ENCODE data around the gene ATF5. TPM values are rescaled to one million over a fixed set of nuclear protein-coding genes. Genes with fewer than 3 reads are reported as not detected.

Gene ATF5
- total RNA-seq, 1 donor from 2014 or later, result 21.7 TPM

GRCh38 chr19:49916839-49917733 lies 11.9 kb upstream of the ATF5 start:
- Mint-ChIP-seq H3K27ac (peak overlapping the region; percentile 62), H3K4me3 (no peak overlapping the region), H3K36me3 (peaks cover 44% of the 10 kb centered on the region), H3K9me3 (peaks cover 7% of the 10 kb centered on the region), H3K4me1 (peaks cover 2% of the 10 kb centered on the region), H3K27me3 (ENCODE audit: low read depth) (no peaks in the 10 kb centered on the region)
- no peak for DNase-seq (ENCODE audit: low spot score in 2 of 2, unreplicated experiment in 2 of 2)
- TF ChIP-seq CTCF (IDR thresholded peaks at IDR 0.05; ENCODE audit: unreplicated experiment), result no peak

- Mint-ChIP-seq H3K4me1 (peaks cover 2% of the 10 kb centered on the region), H3K27ac (no peak overlapping the region), H3K9me3 (peaks cover 7% of the 10 kb centered on the region), H3K36me3 (peaks cover 41% of the 10 kb centered on the region), H3K27me3 (ENCODE audit: low read depth) (no peaks in the 10 kb centered on the region), H3K4me3 (no peak overlapping the region)
- DNase-seq (ENCODE audit: low spot score in 2 of 2, unreplicated experiment in 2 of 2), result no peak
- no peak for TF ChIP-seq CTCF (IDR thresholded peaks at IDR 0.05; ENCODE audit: unreplicated experiment)
Observed at GRCh38 chr19:49918089-49918488, 10.9 kb upstream of the ATF5 start.

- Mint-ChIP-seq H3K27me3 (ENCODE audit: low read depth) (no peaks in the 10 kb centered on the region), H3K4me1 (peaks cover 2% of the 10 kb centered on the region)
Observed at GRCh38 chr19:49920624-49921363, 8.2 kb upstream of the ATF5 start.

GRCh38 chr19:49921871-49922795 lies 6.9 kb upstream of the ATF5 start:
- H3K4me3 Mint-ChIP-seq, result no peak overlapping the region
- no peak for TF ChIP-seq CTCF (IDR thresholded peaks at IDR 0.05; ENCODE audit: unreplicated experiment)
- H3K27me3 Mint-ChIP-seq (ENCODE audit: low read depth), result no peaks in the 10 kb centered on the region
- peaks cover 21% of the 10 kb centered on the region for H3K36me3 Mint-ChIP-seq
- H3K9me3 Mint-ChIP-seq, result no peaks in the 10 kb centered on the region
- H3K4me1 Mint-ChIP-seq, result peaks cover 2% of the 10 kb centered on the region
- no peak for DNase-seq (ENCODE audit: low spot score in 2 of 2, unreplicated experiment in 2 of 2)
- no peak overlapping the region for H3K27ac Mint-ChIP-seq

More at GRCh38 chr19:49920624-49921363, 8.2 kb upstream of the ATF5 start:
- Mint-ChIP-seq H3K27ac (no peak overlapping the region), H3K9me3 (no peaks in the 10 kb centered on the region), H3K4me3 (no peak overlapping the region), H3K36me3 (peaks cover 24% of the 10 kb centered on the region)
- no peak for DNase-seq (ENCODE audit: low spot score in 2 of 2, unreplicated experiment in 2 of 2)
- no peak for TF ChIP-seq CTCF (IDR thresholded peaks at IDR 0.05; ENCODE audit: unreplicated experiment)

Measured in mesothelial cell of epicardium (in vitro differentiated cells).